Measurements from ENCODE around the gene PATJ. TPM values are rescaled to one million over a fixed set of nuclear protein-coding genes. Genes with fewer than 3 reads are reported as not detected.

Gene PATJ
- polyA plus RNA-seq, 1 donor (not counting 4 experiments of a cell fraction or from before 2014, with no cell fraction given): 28.1 TPM

DNA sequence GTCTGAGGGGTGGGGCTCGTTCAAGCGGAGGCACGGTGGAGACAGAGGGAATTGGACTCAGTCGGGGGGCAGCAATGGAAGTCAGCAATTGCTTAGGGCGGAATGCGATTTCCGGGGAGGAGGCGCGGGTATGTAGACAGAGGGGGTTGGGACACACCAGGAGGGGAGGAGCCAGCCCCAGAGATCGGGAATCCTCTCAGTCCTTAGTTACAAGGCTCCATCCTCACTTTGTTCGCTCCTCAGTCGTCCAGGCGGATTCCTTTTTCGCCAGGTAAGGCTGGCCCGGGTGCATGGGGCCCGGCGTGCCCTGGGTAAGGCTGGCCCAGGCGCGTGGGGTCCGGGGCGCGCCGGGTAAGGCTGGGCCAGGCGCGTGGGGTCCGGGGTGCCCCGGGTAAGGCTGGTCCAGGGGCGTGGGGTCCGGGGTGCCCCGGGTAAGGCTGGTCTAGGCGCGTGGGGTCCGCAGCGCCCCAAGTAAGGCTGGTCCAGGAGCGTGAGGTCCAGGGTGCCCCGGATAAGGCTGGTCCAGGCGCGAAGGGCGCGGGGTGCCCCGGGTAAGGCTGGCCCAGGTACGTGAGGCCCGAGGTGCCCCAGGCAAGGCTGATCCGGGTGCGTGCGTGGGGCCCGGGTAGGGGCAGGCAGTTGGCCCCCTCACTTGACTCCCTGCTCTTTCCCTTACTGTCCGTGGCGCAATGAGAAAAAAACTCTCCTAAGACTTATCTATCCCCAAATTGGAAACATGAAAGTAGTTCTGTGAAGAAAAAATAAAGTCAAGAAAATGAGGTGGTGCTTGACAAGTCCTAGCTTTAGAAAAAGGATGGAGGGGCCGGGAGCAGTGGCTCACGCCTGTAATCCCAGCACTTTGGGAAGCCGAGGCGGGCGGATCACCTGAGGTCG is 452.6 kb downstream of the PATJ start, which contains the start of gene L1TD1:
Gene L1TD1, plus strand, starts transcription at position 199 of the 894 bp plus-strand sequence. CDS start 11,780 bp downstream, outside the sequence.
- no peaks in the 10 kb centered on the region for H3K79me2 ChIP-seq (ENCODE audit: control insufficient read depth, insufficient read depth, low read length)
- no peak within 1 kb of the TSS for H3K27ac ChIP-seq (ENCODE audit: control insufficient read depth, insufficient read depth, low read length)
- dilution Hi-C loops (cut with MboI; ENCODE audit: extremely low pct_ligation_motif_present, low sequenced_read_pairs): no loop called here
- H2AFZ ChIP-seq (ENCODE audit: control insufficient read depth, low read length): no peak within 1 kb of the TSS
- H3K4me1 ChIP-seq (ENCODE audit: control insufficient read depth, extremely low read depth, insufficient read depth, low read length): no peaks in the 10 kb centered on the region
- TF ChIP-seq EZH2 (IDR thresholded peaks at IDR 0.05; ENCODE audit: low read length) (no peak), CTCF (optimal IDR thresholded peaks at IDR 0.05 in 1 of 3, IDR thresholded peaks at IDR 0.05 in 1 of 3, conservative IDR thresholded peaks at IDR 0.05 in 1 of 3; ENCODE audit: extremely low read depth in 1 of 3, insufficient read depth in 2 of 3, low read length in 3 of 3) (no peak)
- H3K4me2 ChIP-seq (ENCODE audit: control insufficient read depth, extremely low read depth, insufficient read depth, low read depth, low read length): peak within 1 kb of the TSS; percentile 27
- H3K27me3 ChIP-seq (ENCODE audit: control insufficient read depth, extremely low read depth, insufficient read depth, low read length): peaks cover 19% of the 10 kb centered on the region
- H3K9me1 ChIP-seq (ENCODE audit: control insufficient read depth, extremely low read depth, insufficient read depth, low read length): no peaks in the 10 kb centered on the region
- peak within 1 kb of the TSS in 2 of 3 experiments; percentile 12 to 26 for H3K4me3 ChIP-seq (ENCODE audit: control insufficient read depth in 2 of 3, extremely low read depth in 1 of 3, insufficient read depth in 2 of 3, low read depth in 1 of 3, low read length in 3 of 3)
- DNase-seq (ENCODE audit: low read depth, low spot score) (no peak), FAIRE-seq (no peak)
- H3K9me3 ChIP-seq (ENCODE audit: control insufficient read depth, low read depth, low read length): no peaks in the 10 kb centered on the region
- no peaks in the 10 kb centered on the region for H4K20me1 ChIP-seq (ENCODE audit: control insufficient read depth, extremely low read depth, insufficient read depth, low read length)
- no peak within 1 kb of the TSS for H3K9ac ChIP-seq (ENCODE audit: control insufficient read depth, extremely low read depth, insufficient read depth, low read length)
- no peaks in the 10 kb centered on the region for H3K36me3 ChIP-seq (ENCODE audit: control insufficient read depth in 2 of 2, extremely low read depth in 1 of 2, insufficient read depth in 2 of 2, low read length in 2 of 2)

DNA sequence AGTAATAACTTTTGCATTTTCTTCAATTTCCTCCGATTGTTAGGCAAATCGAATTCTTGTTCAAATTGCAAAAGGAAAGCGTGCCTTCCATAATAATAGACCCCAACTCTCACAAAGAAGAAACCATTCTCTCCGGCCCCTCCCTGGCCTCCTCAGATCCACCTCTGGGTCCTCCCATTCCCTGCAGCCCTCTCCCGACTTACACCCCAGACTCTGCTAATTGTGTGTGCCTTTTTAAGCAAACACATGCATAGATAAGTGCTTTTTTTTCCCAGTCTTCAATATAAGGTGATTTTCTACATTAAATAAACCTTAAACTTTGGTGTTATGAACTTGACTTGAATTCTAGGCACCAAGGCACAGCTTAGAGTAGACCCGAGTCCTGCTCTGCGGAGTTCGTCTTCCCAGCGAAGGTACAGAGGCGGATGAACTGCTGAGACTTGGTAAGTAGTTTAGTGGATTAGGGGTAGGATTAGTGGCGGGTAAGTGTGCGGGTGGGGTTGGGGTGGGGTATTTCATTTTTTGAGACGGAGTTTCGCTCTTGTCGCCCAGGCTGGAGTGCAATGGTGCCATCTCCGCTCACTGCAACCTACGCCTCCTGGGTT is 453.9 kb downstream of the PATJ start:
- Histone ChIP-seq H3K4me1 (ENCODE audit: control insufficient read depth, extremely low read depth, insufficient read depth, low read length) (no peaks in the 10 kb centered on the region), H3K27me3 (ENCODE audit: control insufficient read depth, extremely low read depth, insufficient read depth, low read length) (peaks cover 19% of the 10 kb centered on the region), H2AFZ (ENCODE audit: control insufficient read depth, low read length) (no peak overlapping the region), H3K79me2 (ENCODE audit: control insufficient read depth, insufficient read depth, low read length) (no peaks in the 10 kb centered on the region), H3K36me3 (ENCODE audit: control insufficient read depth in 2 of 2, extremely low read depth in 1 of 2, insufficient read depth in 2 of 2, low read length in 2 of 2) (no peaks in the 10 kb centered on the region), H3K9ac (ENCODE audit: control insufficient read depth, extremely low read depth, insufficient read depth, low read length) (no peak overlapping the region), H3K9me1 (ENCODE audit: control insufficient read depth, extremely low read depth, insufficient read depth, low read length) (no peaks in the 10 kb centered on the region), H3K9me3 (ENCODE audit: control insufficient read depth, low read depth, low read length) (no peaks in the 10 kb centered on the region), H4K20me1 (ENCODE audit: control insufficient read depth, extremely low read depth, insufficient read depth, low read length) (no peaks in the 10 kb centered on the region), H3K27ac (ENCODE audit: control insufficient read depth, insufficient read depth, low read length) (no peak overlapping the region), H3K4me3 (ENCODE audit: control insufficient read depth in 2 of 3, extremely low read depth in 1 of 3, insufficient read depth in 2 of 3, low read depth in 1 of 3, low read length in 3 of 3) (no peak overlapping the region), H3K4me2 (ENCODE audit: control insufficient read depth, extremely low read depth, insufficient read depth, low read depth, low read length) (no peak overlapping the region)
- dilution Hi-C loops (cut with MboI; ENCODE audit: extremely low pct_ligation_motif_present, low sequenced_read_pairs): no loop called here
- FAIRE-seq (no peak), DNase-seq (ENCODE audit: low read depth, low spot score) (no peak)
- TF ChIP-seq EZH2 (IDR thresholded peaks at IDR 0.05; ENCODE audit: low read length) (no peak), CTCF (optimal IDR thresholded peaks at IDR 0.05 in 1 of 3, IDR thresholded peaks at IDR 0.05 in 1 of 3, conservative IDR thresholded peaks at IDR 0.05 in 1 of 3; ENCODE audit: extremely low read depth in 1 of 3, insufficient read depth in 2 of 3, low read length in 3 of 3) (no peak)

Measured in keratinocyte (primary cell).